KMS-11 (cell line): ENCODE results near the gene FSHR.

Source experiments
- H2AFZ ChIP-seq: fragments of 200-600 bp; sonication (generic); 2 replicates; pipeline ENCODE4 v1.6.1; 2016; ENCODE audit warnings: antibody characterized with exemption, mixed run types, low read depth
- H3K27ac ChIP-seq: fragments of 200-600 bp; sonication (generic); 2 replicates; pipeline ENCODE4 v1.6.1; 2016; ENCODE audit warnings: mild to moderate bottlenecking, mixed run types
- H3K27me3 ChIP-seq: fragments of 200-600 bp; sonication (generic); 2 replicates; pipeline ENCODE4 v1.6.1; 2017; ENCODE audit warnings: mild to moderate bottlenecking, low read depth, mixed run types, moderate library complexity; ENCODE audit not compliant: insufficient read depth
- H3K36me3 ChIP-seq: fragments of 200-600 bp; sonication (generic); 2 replicates; pipeline ENCODE4 v1.6.1; 2017; ENCODE audit warnings: mild to moderate bottlenecking, mixed run types; ENCODE audit not compliant: insufficient read depth
- H3K4me1 ChIP-seq: fragments of 200-600 bp; sonication (generic); 2 replicates; pipeline ENCODE4 v1.6.1; 2016; ENCODE audit warnings: mild to moderate bottlenecking, low read depth, mixed run types; ENCODE audit not compliant: poor library complexity, severe bottlenecking
- H3K4me2 ChIP-seq: fragments of 200-600 bp; sonication (generic); 2 replicates; pipeline ENCODE4 v1.7.0; 2016; ENCODE audit warnings: mild to moderate bottlenecking, mixed run types
- H3K4me3 ChIP-seq: fragments of 200-600 bp; sonication (generic); IDR thresholded peaks from 2 replicates; pipeline ENCODE4 v1.6.1; 2017; ENCODE audit warnings: low read depth, low read length, mixed read lengths; ENCODE audit not compliant: insufficient read depth
- H3K79me2 ChIP-seq: fragments of 200-600 bp; sonication (generic); 2 replicates; pipeline ENCODE4 v1.6.1; 2016; ENCODE audit warnings: low read depth, mixed run types; ENCODE audit not compliant: insufficient read depth
- H3K9ac ChIP-seq: fragments of 200-600 bp; sonication (generic); 2 replicates; pipeline ENCODE4 v1.6.1; 2016; ENCODE audit warnings: mild to moderate bottlenecking, mixed run types
- H4K20me1 ChIP-seq: fragments of 200-600 bp; sonication (generic); 2 replicates; pipeline ENCODE4 v1.6.1; 2016; ENCODE audit warnings: mild to moderate bottlenecking, mixed run types; ENCODE audit not compliant: insufficient read depth
- CTCF ChIP-seq: fragments of 200-600 bp; sonication (generic); conservative IDR thresholded peaks from 2 replicates; pipeline ENCODE4 v1.6.1; 2017; ENCODE audit warnings: low read depth, mild to moderate bottlenecking, antibody characterized with exemption, low read length, moderate library complexity, mixed read lengths

Gene FSHR

GRCh38 chr2:48971801-48972200 is 182.5 kb downstream of the FSHR start:
- H4K20me1 ChIP-seq = no peaks in the 10 kb centered on the region
- H3K4me2 ChIP-seq = no peak overlapping the region
- no peaks in the 10 kb centered on the region for H3K79me2 ChIP-seq
- H3K4me1 ChIP-seq = no peaks in the 10 kb centered on the region
- no peak overlapping the region for H3K4me3 ChIP-seq
- H2AFZ ChIP-seq = no peak overlapping the region
- H3K36me3 ChIP-seq = no peaks in the 10 kb centered on the region
- H3K27ac ChIP-seq = no peak overlapping the region
- H3K27me3 ChIP-seq = no peaks in the 10 kb centered on the region
- H3K9ac ChIP-seq = no peak overlapping the region
- TF ChIP-seq CTCF = no peak

- no peaks in the 10 kb centered on the region for H3K27me3 ChIP-seq
- no peak overlapping the region for H2AFZ ChIP-seq
- no peaks in the 10 kb centered on the region for H3K79me2 ChIP-seq
- H3K4me1 ChIP-seq = no peaks in the 10 kb centered on the region
- H3K4me3 ChIP-seq = no peak overlapping the region
- H3K9ac ChIP-seq = no peak overlapping the region
- TF ChIP-seq CTCF = no peak
- no peaks in the 10 kb centered on the region for H4K20me1 ChIP-seq
- no peak overlapping the region for H3K4me2 ChIP-seq
- no peak overlapping the region for H3K27ac ChIP-seq
- no peaks in the 10 kb centered on the region for H3K36me3 ChIP-seq
These were observed 186.3 kb downstream of the FSHR start for GRCh38 chr2:48968011-48968410.

GRCh38 chr2:48965204-48965603 is 189.1 kb downstream of the FSHR start:
- H3K4me3 ChIP-seq = no peak overlapping the region
- H3K27ac ChIP-seq = no peak overlapping the region
- no peak overlapping the region for H3K4me2 ChIP-seq
- TF ChIP-seq CTCF = no peak
- H3K36me3 ChIP-seq = no peaks in the 10 kb centered on the region
- H4K20me1 ChIP-seq = no peaks in the 10 kb centered on the region
- H3K79me2 ChIP-seq = no peaks in the 10 kb centered on the region
- H3K4me1 ChIP-seq = no peaks in the 10 kb centered on the region
- no peak overlapping the region for H3K9ac ChIP-seq
- no peak overlapping the region for H2AFZ ChIP-seq
- no peaks in the 10 kb centered on the region for H3K27me3 ChIP-seq

- Histone ChIP-seq H3K79me2 (no peaks in the 10 kb centered on the region), H3K27me3 (no peaks in the 10 kb centered on the region), H3K27ac (no peak overlapping the region), H2AFZ (no peak overlapping the region), H3K36me3 (no peaks in the 10 kb centered on the region), H3K4me1 (no peaks in the 10 kb centered on the region), H3K4me2 (no peak overlapping the region), H4K20me1 (no peaks in the 10 kb centered on the region), H3K9ac (no peak overlapping the region), H3K4me3 (no peak overlapping the region)
- TF ChIP-seq CTCF = no peak
These were observed 193.3 kb downstream of the FSHR start for GRCh38 chr2:48961009-48961408.

- H3K36me3 ChIP-seq = no peaks in the 10 kb centered on the region
- no peak overlapping the region for H3K9ac ChIP-seq
- no peaks in the 10 kb centered on the region for H3K79me2 ChIP-seq
- H3K4me2 ChIP-seq = no peak overlapping the region
- H3K4me1 ChIP-seq = no peaks in the 10 kb centered on the region
- no peak for TF ChIP-seq CTCF
- no peak overlapping the region for H3K27ac ChIP-seq
- H2AFZ ChIP-seq = no peak overlapping the region
- H3K27me3 ChIP-seq = no peaks in the 10 kb centered on the region
- no peaks in the 10 kb centered on the region for H4K20me1 ChIP-seq
- H3K4me3 ChIP-seq = no peak overlapping the region
These were observed 199.4 kb downstream of the FSHR start for GRCh38 chr2:48954935-48955334.
